HEK293 (cell line): ENCODE results near the gene HSPA4.

Source experiments
- CTCF ChIP-seq: fragments of 450-650 bp; formaldehyde crosslinking; IDR thresholded peaks from 2 replicates; pipeline ENCODE4 v1.5.1; 2016; ENCODE audit warnings: missing biosample characterization, missing genetic modification characterization
- GLI4 ChIP-seq: fragments of 450-650 bp; formaldehyde crosslinking; IDR thresholded peaks from 2 replicates; pipeline ENCODE4 v1.5.1; 2016; ENCODE audit warnings: missing biosample characterization, missing genetic modification characterization
- MZF1 ChIP-seq: fragments of 450-650 bp; formaldehyde crosslinking; IDR thresholded peaks from 2 replicates; pipeline ENCODE4 v1.5.1; 2017; ENCODE audit warnings: missing biosample characterization, missing genetic modification characterization, borderline replicate concordance
- PATZ1 ChIP-seq: fragments of 450-650 bp; formaldehyde crosslinking; IDR thresholded peaks from 2 replicates; pipeline ENCODE4 v1.5.1; 2016; ENCODE audit warnings: missing biosample characterization, missing genetic modification characterization
- SCRT2 ChIP-seq: fragments of 450-650 bp; formaldehyde crosslinking; IDR thresholded peaks from 2 replicates; pipeline ENCODE4 v1.5.1; 2016; ENCODE audit warnings: missing biosample characterization, missing genetic modification characterization
- SP2 ChIP-seq: fragments of 450-650 bp; formaldehyde crosslinking; IDR thresholded peaks from 2 replicates; pipeline ENCODE4 v1.5.1; 2016; ENCODE audit warnings: missing biosample characterization, missing genetic modification characterization
- YY2 ChIP-seq: fragments of 450-650 bp; formaldehyde crosslinking; IDR thresholded peaks from 2 replicates; pipeline ENCODE4 v1.5.1; 2016; ENCODE audit warnings: missing biosample characterization, missing genetic modification characterization
- ZBTB1 ChIP-seq: fragments of 450-650 bp; formaldehyde crosslinking; IDR thresholded peaks from 2 replicates; pipeline ENCODE4 v1.5.1; 2016; ENCODE audit warnings: missing biosample characterization, missing genetic modification characterization
- ZFP69B ChIP-seq: fragments of 450-650 bp; formaldehyde crosslinking; IDR thresholded peaks from 2 replicates; pipeline ENCODE4 v1.5.1; 2016; ENCODE audit warnings: missing biosample characterization, missing genetic modification characterization
- ZNF266 ChIP-seq: fragments of 450-650 bp; formaldehyde crosslinking; IDR thresholded peaks from 2 replicates; pipeline ENCODE4 v1.5.1; 2016; ENCODE audit warnings: missing biosample characterization, missing genetic modification characterization, low read depth
- ZNF335 ChIP-seq: fragments of 450-650 bp; formaldehyde crosslinking; conservative IDR thresholded peaks from 2 replicates; pipeline ENCODE4 v1.5.1; 2016; ENCODE audit warnings: missing biosample characterization, missing genetic modification characterization
- TF ChIP-seq, protein P1 (sequence below): fragments of 450-650 bp; IDR thresholded peaks from 2 replicates; pipeline ENCODE4 v1.5.1; 2018; ENCODE audit warnings: missing biosample characterization, missing genetic modification characterization
- TF ChIP-seq, protein P2 (sequence below): fragments of 450-650 bp; formaldehyde crosslinking; IDR thresholded peaks from 2 replicates; pipeline ENCODE4 v1.5.1; 2016; ENCODE audit warnings: missing biosample characterization, missing genetic modification characterization

DNA sequence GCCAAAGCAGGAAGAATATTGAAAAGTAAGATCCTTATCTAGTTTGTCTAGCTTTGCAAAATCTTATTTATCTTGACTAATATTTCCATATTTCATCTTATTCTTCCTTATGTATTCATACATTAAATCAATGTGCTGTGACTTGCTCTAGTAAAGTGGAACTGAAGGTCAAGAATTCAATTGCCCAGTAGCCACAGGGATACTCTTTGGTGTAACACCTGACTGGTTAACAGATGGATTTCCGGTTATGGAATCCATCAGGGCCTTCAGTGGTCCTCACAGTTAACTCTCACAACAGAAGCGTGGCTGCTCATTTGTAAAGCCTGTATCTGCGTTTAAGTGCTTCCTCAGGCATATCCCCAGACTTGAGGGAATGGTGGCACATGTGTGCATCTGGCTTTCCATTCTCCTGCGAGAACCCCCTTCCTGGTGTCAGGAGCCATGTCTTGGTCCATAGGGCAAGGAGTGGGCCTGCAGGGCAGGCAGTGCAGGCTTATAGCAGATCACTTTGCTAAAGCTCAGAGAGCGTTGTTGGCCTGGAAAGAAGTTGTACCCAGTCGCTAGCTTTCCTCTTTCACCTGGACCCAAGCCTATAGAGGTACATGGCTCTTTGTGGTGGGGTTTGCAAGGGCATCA, 99.2 kb downstream of the HSPA4 start:
- TF ChIP-seq ZNF266 (tag by site-specific recombination), result no peak
- no peak for TF ChIP-seq CTCF
- TF ChIP-seq MZF1 (tag by site-specific recombination), result no peak
- no peak for TF ChIP-seq ZFP69B (tag by site-specific recombination)
- TF ChIP-seq, protein P1, sequence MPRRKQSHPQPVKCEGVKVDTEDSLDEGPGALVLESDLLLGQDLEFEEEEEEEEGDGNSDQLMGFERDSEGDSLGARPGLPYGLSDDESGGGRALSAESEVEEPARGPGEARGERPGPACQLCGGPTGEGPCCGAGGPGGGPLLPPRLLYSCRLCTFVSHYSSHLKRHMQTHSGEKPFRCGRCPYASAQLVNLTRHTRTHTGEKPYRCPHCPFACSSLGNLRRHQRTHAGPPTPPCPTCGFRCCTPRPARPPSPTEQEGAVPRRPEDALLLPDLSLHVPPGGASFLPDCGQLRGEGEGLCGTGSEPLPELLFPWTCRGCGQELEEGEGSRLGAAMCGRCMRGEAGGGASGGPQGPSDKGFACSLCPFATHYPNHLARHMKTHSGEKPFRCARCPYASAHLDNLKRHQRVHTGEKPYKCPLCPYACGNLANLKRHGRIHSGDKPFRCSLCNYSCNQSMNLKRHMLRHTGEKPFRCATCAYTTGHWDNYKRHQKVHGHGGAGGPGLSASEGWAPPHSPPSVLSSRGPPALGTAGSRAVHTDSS (tag by site-specific recombination), result no peak
- TF ChIP-seq, protein P2, sequence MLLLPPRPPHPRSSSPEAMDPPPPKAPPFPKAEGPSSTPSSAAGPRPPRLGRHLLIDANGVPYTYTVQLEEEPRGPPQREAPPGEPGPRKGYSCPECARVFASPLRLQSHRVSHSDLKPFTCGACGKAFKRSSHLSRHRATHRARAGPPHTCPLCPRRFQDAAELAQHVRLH (tag by site-specific recombination), result no peak
- TF ChIP-seq SP2 (tag by site-specific recombination), result no peak
- no peak for TF ChIP-seq ZBTB1 (tag by site-specific recombination)
- TF ChIP-seq SCRT2 (tag by site-specific recombination), result no peak
- no peak for TF ChIP-seq PATZ1 (tag by site-specific recombination)
- TF ChIP-seq YY2 (tag by site-specific recombination), result no peak
- no peak for TF ChIP-seq ZNF335 (tag by site-specific recombination)
- TF ChIP-seq GLI4 (tag by site-specific recombination), result no peak
